H1 (cell line): ENCODE data around the gene RPTOR. TPM values are rescaled to one million over a fixed set of nuclear protein-coding genes. Genes with fewer than 3 reads are reported as not detected.

Source experiments
- EZH2 ChIP-seq: fragments of 200-600 bp; sonication (generic); IDR thresholded peaks from 2 replicates; pipeline ENCODE4 v1.7.1; 2012; ENCODE audit warnings: low read depth, mild to moderate bottlenecking, moderate library complexity, low read length, inconsistent platforms; ENCODE audit not compliant: severe bottlenecking
- HDAC2 ChIP-seq, 2 experiments: fragments of 300-600 bp in 1 of 2; sonication (generic) in 1 of 2; IDR thresholded peaks; 2 replicates each; pipeline ENCODE4 v1.6.1; 2011 to 2012; ENCODE audit warnings: low read depth in 2 of 2, low read length in 2 of 2, mild to moderate bottlenecking in 2 of 2, moderate library complexity in 2 of 2, borderline replicate concordance in 1 of 2, inconsistent platforms in 1 of 2
- NANOG ChIP-seq: IDR thresholded peaks from 2 replicates; pipeline ENCODE4 v1.6.1; 2011; ENCODE audit warnings: low read length, low read depth, mild to moderate bottlenecking, inconsistent platforms; ENCODE audit not compliant: insufficient read depth, poor library complexity, severe bottlenecking
- NRF1 ChIP-seq: IDR thresholded peaks from 2 replicates; pipeline ENCODE4 v1.6.1; 2011; ENCODE audit warnings: mild to moderate bottlenecking, low read depth, low read length, improper control_type of control experiment
- RAD21 ChIP-seq, 2 experiments: IDR thresholded peaks in 1 of 2; conservative IDR thresholded peaks in 1 of 2; 2 replicates each; pipeline ENCODE4 v1.6.1; 2011; ENCODE audit warnings: low read depth in 2 of 2, low read length in 2 of 2, improper control_type of control experiment in 1 of 2, inconsistent platforms in 1 of 2, mild to moderate bottlenecking in 1 of 2, moderate library complexity in 1 of 2
- RFX5 ChIP-seq: IDR thresholded peaks from 2 replicates; pipeline ENCODE4 v1.6.1; 2011; ENCODE audit warnings: low read depth, low read length, improper control_type of control experiment, borderline replicate concordance
- SAP30 ChIP-seq: fragments of 300-600 bp; sonication (generic); IDR thresholded peaks from 2 replicates; pipeline ENCODE4 v1.7.1; 2012; ENCODE audit warnings: low read length, moderate library complexity, mild to moderate bottlenecking, inconsistent platforms; ENCODE audit not compliant: insufficient read depth, insufficient replicate concordance
- SIX5 ChIP-seq: IDR thresholded peaks from 2 replicates; pipeline ENCODE4 v1.6.1; 2011; ENCODE audit warnings: mild to moderate bottlenecking, low read depth, low read length
- SUZ12 ChIP-seq: fragments of 200-600 bp; sonication (generic); IDR thresholded peaks from 2 replicates; pipeline ENCODE4 v1.6.1; 2012; ENCODE audit warnings: mild to moderate bottlenecking, inconsistent platforms, low read length, moderate library complexity, mixed read lengths
- TAF1 ChIP-seq: IDR thresholded peaks from 2 replicates; pipeline ENCODE4 v1.6.1; 2011; ENCODE audit warnings: mild to moderate bottlenecking, low read depth, low read length
- TAF7 ChIP-seq: optimal IDR thresholded peaks from 2 replicates; pipeline ENCODE3; 2011; ENCODE audit warnings: low read depth, mild to moderate bottlenecking, inconsistent platforms, low read length, moderate library complexity, borderline replicate concordance
- TEAD4 ChIP-seq: IDR thresholded peaks from 2 replicates; pipeline ENCODE4 v1.6.1; 2012; ENCODE audit warnings: low read depth, low read length, inconsistent platforms, mixed read lengths
- YY1 ChIP-seq: IDR thresholded peaks from 2 replicates; pipeline ENCODE4 v1.6.1; 2011; ENCODE audit warnings: low read depth, mild to moderate bottlenecking, low read length
- polyA plus RNA-seq, 7 experiments: library from polyadenylated mRNA; depleted of rRNA in 3 of 7; stranded (reverse) in 5 of 7; unstranded in 2 of 7; fragments of >200 nt in 5 of 7; fragments of 200-250 nt in 2 of 7; gene quantifications; 1 replicate in 5 of 7; 2 replicates in 1 of 7; 4 replicates in 1 of 7; pipeline versions ENCODE4 v1.2.1 to v1.2.3, GENCODE V29; 2011 to 2013; ENCODE audit warnings: missing spikeins in 2 of 7, mixed read lengths in 2 of 7
- total RNA-seq: library from RNA; stranded (reverse); fragmentation: NEBNext Ultra II Directional; extraction: Animal tissue kit (Norgen Biotek cat#: 25700); gene quantifications from 2 replicates; pipeline ENCODE4 v1.2.1, GENCODE V29; 2021

Gene RPTOR
- total and polyA plus RNA-seq, 2 of the 8 experiments (the other 6 are each of a cell fraction or from before 2014, with no cell fraction given) = 6.9 to 28.7 TPM

DNA sequence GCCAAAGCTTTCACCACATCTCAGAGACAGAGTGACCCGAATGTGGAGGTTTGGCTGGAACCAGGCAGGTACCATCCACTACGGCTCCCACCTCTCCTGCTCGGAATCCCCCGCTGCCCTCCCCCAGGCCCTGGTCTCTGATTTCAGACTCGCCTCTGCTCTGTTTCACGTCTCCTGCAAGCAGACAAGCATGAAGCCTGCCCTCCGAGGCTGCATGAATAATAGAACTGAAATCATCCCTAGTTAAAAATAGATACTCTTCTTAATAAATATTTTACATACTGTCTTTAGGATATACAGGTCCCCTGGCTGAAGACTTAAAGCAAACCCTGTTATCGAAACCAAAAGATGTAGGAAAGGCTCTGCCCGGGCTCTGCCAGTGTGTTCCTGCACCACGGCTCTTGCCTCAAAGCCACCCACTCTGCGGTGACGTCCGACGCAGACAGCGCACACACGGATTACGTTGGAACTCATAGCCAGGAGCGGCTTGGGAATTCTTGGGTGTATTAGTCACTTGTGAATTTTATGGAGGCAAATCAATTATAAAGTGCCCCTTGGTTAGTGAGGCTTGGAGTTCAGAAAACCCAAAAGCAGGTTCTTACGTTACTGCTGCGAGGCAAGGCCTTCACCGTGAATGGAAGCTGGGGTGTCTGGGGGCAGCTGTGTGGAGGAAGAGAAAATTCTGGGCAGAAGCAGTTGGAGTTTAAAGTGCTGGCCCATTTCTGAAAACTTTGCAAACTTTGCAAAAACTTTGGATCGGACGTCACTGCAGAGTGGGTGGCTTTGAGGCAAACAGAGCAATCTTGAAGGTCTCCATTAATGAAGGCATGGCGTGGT is 42.7 kb upstream of the RPTOR start (continued):
- TF ChIP-seq TAF7 (no peak), TEAD4 (no peak), NRF1 (no peak), NANOG (no peak), SUZ12 (no peak), TAF1 (no peak), SAP30 (no peak), HDAC2 (IDR thresholded peaks at IDR 0.05; ENCODE audit: borderline replicate concordance in 1 of 2, low read depth in 2 of 2, low read length in 2 of 2) (no peak), RAD21 (IDR thresholded peaks at IDR 0.05 in 1 of 2, conservative IDR thresholded peaks at IDR 0.05 in 1 of 2; ENCODE audit: low read depth in 2 of 2, low read length in 2 of 2) (no peak), RFX5 (no peak), YY1 (no peak), EZH2 (no peak), SIX5 (no peak)
